Fibroblast of lung (primary cell): ENCODE data around the gene ABCC11. TPM values are rescaled to one million over a fixed set of nuclear protein-coding genes. Genes with fewer than 3 reads are reported as not detected.

Experiments
- DNase-seq, 2 donors: peaks; one replicate each; pipeline versions ENCODE4 v3.0.0 to v3.0.0-alpha.2; 2010; ENCODE audit warnings: low read depth in 2 of 2
- H2AFZ ChIP-seq: 2 replicates; pipeline ENCODE4 v1.5.1; 2012; ENCODE audit warnings: low read length, control low read depth, inconsistent platforms
- H3K27ac ChIP-seq: 2 replicates; pipeline ENCODE4 v1.5.1; 2011; ENCODE audit warnings: low read length, control low read depth; ENCODE audit not compliant: insufficient read depth
- H3K27me3 ChIP-seq: 2 replicates; pipeline ENCODE4 v1.5.1; 2011; ENCODE audit warnings: mild to moderate bottlenecking, low read length; ENCODE audit not compliant: control insufficient read depth, insufficient read depth
- H3K36me3 ChIP-seq: 2 replicates; pipeline ENCODE4 v1.5.1; 2011; ENCODE audit warnings: low read length; ENCODE audit not compliant: control insufficient read depth, insufficient read depth
- H3K4me1 ChIP-seq: 2 replicates; pipeline ENCODE4 v1.5.1; 2011; ENCODE audit warnings: low read length; ENCODE audit not compliant: control insufficient read depth, insufficient read depth; ENCODE audit errors: extremely low read depth
- H3K4me2 ChIP-seq: 2 replicates; pipeline ENCODE4 v1.5.1; 2011; ENCODE audit warnings: low read length, control low read depth; ENCODE audit not compliant: insufficient read depth; ENCODE audit errors: extremely low read depth
- H3K4me3 ChIP-seq, 4 experiments: fragments of 200-600 bp in 1 of 4; sonication (generic) in 1 of 4; replicated peaks in 1 of 4; 2 replicates each; pipeline ENCODE4 v1.5.1; 2011 to 2016; ENCODE audit warnings: low read length in 4 of 4, low read depth in 3 of 4, mild to moderate bottlenecking in 3 of 4, control low read depth in 2 of 4, inconsistent platforms in 1 of 4, mixed read lengths in 1 of 4; ENCODE audit not compliant: insufficient read depth in 1 of 4; ENCODE audit errors: control extremely low read depth in 1 of 4
- H3K79me2 ChIP-seq: 2 replicates; pipeline ENCODE4 v1.5.1; 2012; ENCODE audit warnings: mild to moderate bottlenecking, low read length, inconsistent platforms; ENCODE audit not compliant: control insufficient read depth, insufficient read depth
- H3K9ac ChIP-seq: 2 replicates; pipeline ENCODE4 v1.5.1; 2011; ENCODE audit warnings: mild to moderate bottlenecking, low read length, control low read depth; ENCODE audit not compliant: insufficient read depth
- H3K9me3 ChIP-seq: 2 replicates; pipeline ENCODE4 v1.5.1; 2012; ENCODE audit warnings: low read depth, low read length; ENCODE audit not compliant: control insufficient read depth, insufficient read depth
- H4K20me1 ChIP-seq: 2 replicates; pipeline ENCODE4 v1.5.1; 2011; ENCODE audit warnings: low read length; ENCODE audit not compliant: control insufficient read depth, insufficient read depth; ENCODE audit errors: extremely low read depth
- CTCF ChIP-seq, 2 donors: IDR thresholded peaks in 1 of 2; conservative IDR thresholded peaks in 1 of 2; 1 replicate in 1 of 2; 2 replicates in 1 of 2; pipeline ENCODE4 v1.5.1; 2011 to 2012; ENCODE audit warnings: low read length in 2 of 2, control low read depth in 1 of 2, inconsistent platforms in 1 of 2, low read depth in 1 of 2, mild to moderate bottlenecking in 1 of 2
- EZH2 ChIP-seq: IDR thresholded peaks from 2 replicates; pipeline ENCODE4 v1.5.1; 2012; ENCODE audit warnings: low read length, control low read depth, mild to moderate bottlenecking; ENCODE audit errors: missing control alignments
- polyA plus RNA-seq, 2 donors: library from polyadenylated mRNA; depleted of rRNA in 1 of 2; stranded (reverse) in 1 of 2; unstranded in 1 of 2; fragments of >200 nt; gene quantifications; 2 replicates each; pipeline ENCODE4 v1.2.1, GENCODE V29; 2011 to 2012; ENCODE audit warnings: missing spikeins in 1 of 2
- total RNA-seq: library from RNA; depleted of rRNA; stranded (reverse); fragments of >200 nt; gene quantifications from 2 replicates; pipeline ENCODE4 v1.2.1, GENCODE V29; 2014

The ABCC11 gene
- total and polyA plus RNA-seq, 2 donors (not counting 1 experiment from before 2014, with no cell fraction given) = 0.17 to 0.20 TPM

- no peak overlapping the region for H2AFZ ChIP-seq
- no peak for TF ChIP-seq EZH2
- no peak for TF ChIP-seq CTCF (conservative IDR thresholded peaks at IDR 0.05 in 1 of 2, IDR thresholded peaks at IDR 0.05 in 1 of 2; ENCODE audit: low read depth in 1 of 2, low read length in 2 of 2)
- H3K9me3 ChIP-seq = no peaks in the 10 kb centered on the region
- no peaks in the 10 kb centered on the region for H3K36me3 ChIP-seq
- H4K20me1 ChIP-seq = no peaks in the 10 kb centered on the region
- H3K9ac ChIP-seq = no peak overlapping the region
- H3K79me2 ChIP-seq = no peaks in the 10 kb centered on the region
- peak in 1 of 2 donors; percentile 42 for DNase-seq
- no peaks in the 10 kb centered on the region for H3K4me1 ChIP-seq
- H3K27me3 ChIP-seq = no peaks in the 10 kb centered on the region
- H3K4me2 ChIP-seq = no peak overlapping the region
- no peak overlapping the region for H3K27ac ChIP-seq
- H3K4me3 ChIP-seq = no peak overlapping the region
Measured at GRCh38 chr16:48225456-48225855, 21.9 kb downstream of the ABCC11 start.

GRCh38 chr16:48223490-48223889 is 23.8 kb downstream of the ABCC11 start:
- Histone ChIP-seq H4K20me1 (no peaks in the 10 kb centered on the region), H3K36me3 (no peaks in the 10 kb centered on the region), H3K4me2 (no peak overlapping the region), H3K9me3 (no peaks in the 10 kb centered on the region), H3K4me1 (no peaks in the 10 kb centered on the region), H2AFZ (no peak overlapping the region), H3K9ac (no peak overlapping the region), H3K27me3 (no peaks in the 10 kb centered on the region), H3K27ac (no peak overlapping the region), H3K79me2 (no peaks in the 10 kb centered on the region), H3K4me3 (no peak overlapping the region)
- TF ChIP-seq CTCF (conservative IDR thresholded peaks at IDR 0.05 in 1 of 2, IDR thresholded peaks at IDR 0.05 in 1 of 2; ENCODE audit: low read depth in 1 of 2, low read length in 2 of 2) = no peak
- no peak for TF ChIP-seq EZH2
- no peak for DNase-seq

GRCh38 chr16:48220891-48221290 is 26.4 kb downstream of the ABCC11 start:
- H2AFZ ChIP-seq = no peak overlapping the region
- no peaks in the 10 kb centered on the region for H3K4me1 ChIP-seq
- no peaks in the 10 kb centered on the region for H3K36me3 ChIP-seq
- H3K4me2 ChIP-seq = no peak overlapping the region
- H3K27ac ChIP-seq = no peak overlapping the region
- no peaks in the 10 kb centered on the region for H3K79me2 ChIP-seq
- H3K9ac ChIP-seq = no peak overlapping the region
- no peak for DNase-seq
- no peaks in the 10 kb centered on the region for H4K20me1 ChIP-seq
- H3K27me3 ChIP-seq = no peaks in the 10 kb centered on the region
- no peak overlapping the region for H3K4me3 ChIP-seq
- no peak for TF ChIP-seq EZH2
- no peak for TF ChIP-seq CTCF (conservative IDR thresholded peaks at IDR 0.05 in 1 of 2, IDR thresholded peaks at IDR 0.05 in 1 of 2; ENCODE audit: low read depth in 1 of 2, low read length in 2 of 2)
- H3K9me3 ChIP-seq = no peaks in the 10 kb centered on the region
